Skeletal muscle satellite cell (primary cell): ENCODE measurements around the gene DAB2IP.
A peak's percentile ranks its signal among the peaks of the same experiment; 100 is the strongest.

Experiments
- H3K27me3 ChIP-seq: 2 replicates; pipeline ENCODE4 v1.7.0; 2013; ENCODE audit warnings: low read length; ENCODE audit not compliant: control insufficient read depth, insufficient read depth
- H3K36me3 ChIP-seq: 2 replicates; pipeline ENCODE4 v1.7.0; 2013; ENCODE audit warnings: mild to moderate bottlenecking, control low read depth, low read length; ENCODE audit not compliant: insufficient read depth
- H3K4me1 ChIP-seq: 2 replicates; pipeline ENCODE4 v1.7.0; 2013; ENCODE audit warnings: low read length; ENCODE audit not compliant: control insufficient read depth, insufficient read depth
- H3K4me2 ChIP-seq: 2 replicates; pipeline ENCODE4 v1.7.0; 2013; ENCODE audit warnings: mild to moderate bottlenecking, low read length
- H3K4me3 ChIP-seq: 2 replicates; pipeline ENCODE4 v1.7.0; 2013; ENCODE audit warnings: low read length
- H3K9ac ChIP-seq: 2 replicates; pipeline ENCODE4 v1.7.0; 2013; ENCODE audit warnings: mild to moderate bottlenecking, low read depth, low read length, moderate library complexity
- H3K9me3 ChIP-seq: replicated peaks from 2 replicates; pipeline ENCODE4 v1.7.0; 2013; ENCODE audit warnings: mild to moderate bottlenecking, control low read depth, low read length

DAB2IP gene

GRCh38 chr9:121745396-121745695 is 93.9 kb downstream of the DAB2IP start:
- no peaks in the 10 kb centered on the region for H3K36me3 ChIP-seq
- no peak overlapping the region for H3K4me3 ChIP-seq
- H3K9ac ChIP-seq = no peak overlapping the region
- peak overlapping the region; percentile 96 for H3K4me2 ChIP-seq
- H3K4me1 ChIP-seq = peaks cover 49% of the 10 kb centered on the region
- H3K9me3 ChIP-seq = no peaks in the 10 kb centered on the region
- no peaks in the 10 kb centered on the region for H3K27me3 ChIP-seq

GRCh38 chr9:121746411-121746810 is 95.0 kb downstream of the DAB2IP start:
- H3K4me3 ChIP-seq = no peak overlapping the region
- no peaks in the 10 kb centered on the region for H3K9me3 ChIP-seq
- no peaks in the 10 kb centered on the region for H3K36me3 ChIP-seq
- no peaks in the 10 kb centered on the region for H3K27me3 ChIP-seq
- H3K9ac ChIP-seq = no peak overlapping the region
- H3K4me2 ChIP-seq = no peak overlapping the region
- peaks cover 48% of the 10 kb centered on the region for H3K4me1 ChIP-seq

GRCh38 chr9:121746866-121747265 is 95.4 kb downstream of the DAB2IP start:
- H3K4me1 ChIP-seq = peaks cover 48% of the 10 kb centered on the region
- no peaks in the 10 kb centered on the region for H3K36me3 ChIP-seq
- H3K9ac ChIP-seq = no peak overlapping the region
- H3K4me2 ChIP-seq = no peak overlapping the region
- no peaks in the 10 kb centered on the region for H3K27me3 ChIP-seq
- no peaks in the 10 kb centered on the region for H3K9me3 ChIP-seq
- no peak overlapping the region for H3K4me3 ChIP-seq

GRCh38 chr9:121748074-121748473 is 96.6 kb downstream of the DAB2IP start:
- peaks cover 42% of the 10 kb centered on the region for H3K4me1 ChIP-seq

GRCh38 chr9:121748727-121749423 is 97.4 kb downstream of the DAB2IP start:
- H3K4me2 ChIP-seq = peak overlapping the region; percentile 2
- H3K4me1 ChIP-seq = peaks cover 34% of the 10 kb centered on the region
- H3K9me3 ChIP-seq = no peaks in the 10 kb centered on the region
- H3K9ac ChIP-seq = peak overlapping the region; percentile 1
- H3K27me3 ChIP-seq = no peaks in the 10 kb centered on the region
- no peak overlapping the region for H3K4me3 ChIP-seq
- H3K36me3 ChIP-seq = no peaks in the 10 kb centered on the region

More at GRCh38 chr9:121748074-121748473, 96.6 kb downstream of the DAB2IP start:
- no peak overlapping the region for H3K4me3 ChIP-seq
- H3K9ac ChIP-seq = no peak overlapping the region
- H3K4me2 ChIP-seq = no peak overlapping the region
- H3K36me3 ChIP-seq = no peaks in the 10 kb centered on the region
- no peaks in the 10 kb centered on the region for H3K9me3 ChIP-seq
- no peaks in the 10 kb centered on the region for H3K27me3 ChIP-seq

GRCh38 chr9:121749614-121750013 is 98.2 kb downstream of the DAB2IP start:
- Histone ChIP-seq H3K36me3 (no peaks in the 10 kb centered on the region), H3K4me2 (no peak overlapping the region), H3K9me3 (no peaks in the 10 kb centered on the region), H3K9ac (peak overlapping the region; percentile 1), H3K4me3 (no peak overlapping the region), H3K4me1 (peaks cover 27% of the 10 kb centered on the region), H3K27me3 (no peaks in the 10 kb centered on the region)

GRCh38 chr9:121750259-121750714 is 98.9 kb downstream of the DAB2IP start:
- Histone ChIP-seq H3K9ac (no peak overlapping the region), H3K27me3 (no peaks in the 10 kb centered on the region), H3K36me3 (no peaks in the 10 kb centered on the region), H3K4me2 (no peak overlapping the region), H3K9me3 (no peaks in the 10 kb centered on the region), H3K4me3 (no peak overlapping the region), H3K4me1 (peaks cover 20% of the 10 kb centered on the region)

- peaks cover 19% of the 10 kb centered on the region for H3K4me1 ChIP-seq
- H3K9me3 ChIP-seq = no peaks in the 10 kb centered on the region
- H3K36me3 ChIP-seq = no peaks in the 10 kb centered on the region
- H3K4me3 ChIP-seq = no peak overlapping the region
- no peaks in the 10 kb centered on the region for H3K27me3 ChIP-seq
- no peak overlapping the region for H3K9ac ChIP-seq
- no peak overlapping the region for H3K4me2 ChIP-seq
Measured at GRCh38 chr9:121750715-121751623, 99.5 kb downstream of the DAB2IP start.

GRCh38 chr9:121751686-121752445 is 100.4 kb downstream of the DAB2IP start:
- no peak overlapping the region for H3K4me3 ChIP-seq
- H3K4me1 ChIP-seq = peaks cover 19% of the 10 kb centered on the region
- H3K4me2 ChIP-seq = no peak overlapping the region
- H3K9me3 ChIP-seq = no peaks in the 10 kb centered on the region
- H3K27me3 ChIP-seq = no peaks in the 10 kb centered on the region
- no peak overlapping the region for H3K9ac ChIP-seq
- no peaks in the 10 kb centered on the region for H3K36me3 ChIP-seq

- Histone ChIP-seq H3K4me2 (no peak overlapping the region), H3K9me3 (no peaks in the 10 kb centered on the region), H3K4me1 (peaks cover 18% of the 10 kb centered on the region), H3K4me3 (no peak overlapping the region), H3K36me3 (no peaks in the 10 kb centered on the region), H3K9ac (no peak overlapping the region), H3K27me3 (no peaks in the 10 kb centered on the region)
Measured at GRCh38 chr9:121752929-121753328, 101.5 kb downstream of the DAB2IP start.
